Measurements from ENCODE around the gene SDHD. TPM values are rescaled to one million over a fixed set of nuclear protein-coding genes. Genes with fewer than 3 reads are reported as not detected.

SDHD gene
- total RNA-seq, 1 experiment from 2014 or later = 79.6 TPM

- TF ChIP-seq CTCF (conservative IDR thresholded peaks at IDR 0.05) = no peak
These were observed 23.8 kb upstream of the SDHD start for GRCh38 chr11:112062923-112063322.

More at GRCh38 chr11:112062923-112063322, 23.8 kb upstream of the SDHD start:
- no peaks in the 10 kb centered on the region for H3K9me3 ChIP-seq (ENCODE audit: control insufficient read depth, low read depth, low read length)
- no peaks in the 10 kb centered on the region for H3K9me3 Mint-ChIP-seq
- no peak overlapping the region for H2BK120ac ChIP-seq (ENCODE audit: low read depth, low read length, poor library complexity, severe bottlenecking)
- no peak overlapping the region for H3T11ph ChIP-seq (ENCODE audit: low read length)
- no peak overlapping the region for H3K23ac ChIP-seq (ENCODE audit: insufficient read length, low read depth, low read length)
- no peak overlapping the region for H4K5ac ChIP-seq (ENCODE audit: insufficient read length, low read depth, low read length)
- H3K56ac ChIP-seq (ENCODE audit: insufficient read length, low read depth, low read length) = no peak overlapping the region
- H3K27me3 Mint-ChIP-seq (ENCODE audit: low read depth) = no peaks in the 10 kb centered on the region
- no peak overlapping the region for H3K27ac ChIP-seq (ENCODE audit: insufficient read length, low read depth, low read length)
- no peaks in the 10 kb centered on the region for H3K4me1 Mint-ChIP-seq
- H4K20me1 ChIP-seq (ENCODE audit: control insufficient read depth, insufficient read depth, insufficient read length) = no peaks in the 10 kb centered on the region
- no peak overlapping the region for H4K91ac ChIP-seq (ENCODE audit: insufficient read length, low read depth, low read length)
- no peaks in the 10 kb centered on the region for H3K27me3 ChIP-seq (ENCODE audit: insufficient read depth, low read length)
- no peaks in the 10 kb centered on the region for H3K4me1 ChIP-seq (ENCODE audit: insufficient read depth, low read length)
- H2AFZ ChIP-seq (ENCODE audit: low read length) = no peak overlapping the region
- H3K18ac ChIP-seq (ENCODE audit: insufficient read length, low read depth, low read length) = no peak overlapping the region
- H2BK20ac ChIP-seq (ENCODE audit: low read depth, low read length, poor library complexity, severe bottlenecking) = no peak overlapping the region
- no peak overlapping the region for H3K9ac ChIP-seq (ENCODE audit: extremely low read depth, insufficient read length, low read length)
- H3K14ac ChIP-seq (ENCODE audit: insufficient read depth, low read length) = no peak overlapping the region
- H2AK5ac ChIP-seq (ENCODE audit: insufficient read length, low read length) = no peak overlapping the region
- H2BK5ac ChIP-seq (ENCODE audit: insufficient read length, low read length) = no peak overlapping the region
- no CpG with 5 or more reads among the region's 1 CpG for WGBS (ENCODE audit: extremely low coverage, insufficient read length, low lambda C conversion rate)
- peaks cover 9 to 41% (median 32%) of the 10 kb centered on the region in 3 experiments; a peak in 6 of 7 replicates for H3K36me3 Mint-ChIP-seq (ENCODE audit: insufficient read depth in 1 of 3, low read depth in 3 of 3)
- H3K4ac ChIP-seq (ENCODE audit: low read depth, low read length) = no peak overlapping the region
- H2BK12ac ChIP-seq (ENCODE audit: insufficient read length, low read depth, low read length) = no peak overlapping the region
- DNase-seq = no peak
- H3K4me2 ChIP-seq (ENCODE audit: insufficient read depth, insufficient read length, low read length) = no peak overlapping the region
- H3K4me3 Mint-ChIP-seq = no peak overlapping the region
- H2BK15ac ChIP-seq (ENCODE audit: low read depth, low read length) = no peak overlapping the region
- no peak overlapping the region for H3K27ac Mint-ChIP-seq
- no peaks in the 10 kb centered on the region for H3K79me2 ChIP-seq (ENCODE audit: insufficient read depth, low read length)
- H3K23me2 ChIP-seq (ENCODE audit: insufficient read length, low read depth, low read length, poor library complexity, severe bottlenecking) = no peaks in the 10 kb centered on the region
- no peak overlapping the region for H4K8ac ChIP-seq (replicated peaks; ENCODE audit: insufficient read length, low read depth, low read length)
- no peaks in the 10 kb centered on the region for H3K79me1 ChIP-seq (ENCODE audit: insufficient read depth, low read depth, low read length, poor library complexity, severe bottlenecking)
